Activated CD8-positive, alpha-beta memory T cell treated with anti-CD3 and anti-CD28 coated beads, Interleukin-2, amount 50 U/mL, for 48 hours (primary cell): ENCODE data around the gene CNP.

Experiments
- DNase-seq: peaks from one replicate; pipeline ENCODE4 v3.0.0-alpha.2; 2020

The CNP gene

GRCh38 chr17:41942626-41943373, 23.8 kb upstream of the CNP start:
- no peak for DNase-seq

- no peak for DNase-seq
These were observed 23.1 kb upstream of the CNP start for GRCh38 chr17:41943492-41943891.

- no peak for DNase-seq
These were observed 21.7 kb upstream of the CNP start for GRCh38 chr17:41944943-41945342.

- no peak for DNase-seq
These were observed 17.7 kb upstream of the CNP start for GRCh38 chr17:41948762-41949460.

- DNase-seq: no peak
These were observed 10.1 kb upstream of the CNP start for GRCh38 chr17:41956522-41956921.

- DNase-seq: no peak
These were observed 9.3 kb upstream of the CNP start for GRCh38 chr17:41957031-41957868.

GRCh38 chr17:41957869-41958439, 8.6 kb upstream of the CNP start:
- DNase-seq: no peak

- no peak for DNase-seq
These were observed 7.6 kb upstream of the CNP start for GRCh38 chr17:41959030-41959335.

GRCh38 chr17:41959336-41960095, 7.1 kb upstream of the CNP start:
- DNase-seq: no peak

GRCh38 chr17:41962111-41962510, 4.5 kb upstream of the CNP start:
- no peak for DNase-seq

GRCh38 chr17:41962768-41963434, 3.7 kb upstream of the CNP start:
- DNase-seq: peak; percentile 84

- DNase-seq: peak; percentile 79
These were observed 717 bp upstream of the CNP start for GRCh38 chr17:41965694-41966462.

GRCh38 chr17:41967141-41967920, 736 bp downstream of the CNP start:
- peak; percentile 77 for DNase-seq

- no peak for DNase-seq
These were observed 1.5 kb downstream of the CNP start for GRCh38 chr17:41967921-41968578.

- DNase-seq: no peak
These were observed 2.1 kb downstream of the CNP start for GRCh38 chr17:41968676-41969075.

GRCh38 chr17:41970901-41971331, 4.3 kb downstream of the CNP start:
- no peak for DNase-seq

- no peak for DNase-seq
These were observed 5.3 kb downstream of the CNP start for GRCh38 chr17:41971721-41972523.

GRCh38 chr17:41972571-41973407, 6.2 kb downstream of the CNP start:
- no peak for DNase-seq
